Osteoblast (primary cell): ENCODE results near the gene QSOX1. TPM values are rescaled to one million over a fixed set of nuclear protein-coding genes. Genes with fewer than 3 reads are reported as not detected.

Experiments used
- DNase-seq: peaks from one replicate; pipeline ENCODE4 v3.0.0; 2011; ENCODE audit warnings: low spot score, mixed read lengths; ENCODE audit not compliant: insufficient read length; ENCODE audit errors: missing footprints
- H2AFZ ChIP-seq: 2 replicates; pipeline ENCODE4 v1.6.0; 2011; ENCODE audit warnings: mild to moderate bottlenecking, low read length
- H3K27ac ChIP-seq: 2 replicates; pipeline ENCODE4 v1.5.1; 2011; ENCODE audit warnings: mild to moderate bottlenecking, low read depth, low read length, moderate library complexity
- H3K27me3 ChIP-seq: 2 replicates; pipeline ENCODE4 v1.6.0; 2012; ENCODE audit warnings: mild to moderate bottlenecking, control low read depth, inconsistent platforms, low read length, moderate library complexity; ENCODE audit not compliant: insufficient read depth
- H3K36me3 ChIP-seq: 2 replicates; pipeline ENCODE4 v1.5.1; 2011; ENCODE audit warnings: mild to moderate bottlenecking, low read length, control low read depth, moderate library complexity; ENCODE audit not compliant: insufficient read depth
- H3K4me1 ChIP-seq: 2 replicates; pipeline ENCODE4 v1.5.1; 2011; ENCODE audit warnings: mild to moderate bottlenecking, low read length, control low read depth, moderate library complexity; ENCODE audit not compliant: insufficient read depth
- H3K4me2 ChIP-seq: 2 replicates; pipeline ENCODE4 v1.6.0; 2011; ENCODE audit warnings: mild to moderate bottlenecking, low read length; ENCODE audit not compliant: insufficient read depth
- H3K4me3 ChIP-seq: fragments of 200-600 bp; sonication (generic); 3 replicates; pipeline ENCODE4 v1.5.1; 2012; ENCODE audit warnings: mild to moderate bottlenecking, low read length, inconsistent platforms; ENCODE audit not compliant: insufficient read depth
- H3K79me2 ChIP-seq: 2 replicates; pipeline ENCODE4 v1.6.0; 2012; ENCODE audit warnings: mild to moderate bottlenecking, low read length, control low read depth, inconsistent platforms; ENCODE audit not compliant: insufficient read depth
- H3K9me3 ChIP-seq: 2 replicates; pipeline ENCODE4 v1.5.1; 2011; ENCODE audit warnings: low read depth, low read length, control low read depth
- H4K20me1 ChIP-seq: 2 replicates; pipeline ENCODE4 v1.6.0; 2012; ENCODE audit warnings: mild to moderate bottlenecking, low read length, control low read depth; ENCODE audit not compliant: insufficient read depth
- CTCF ChIP-seq: IDR thresholded peaks from 2 replicates; pipeline ENCODE4 v1.5.1; 2011; ENCODE audit warnings: mild to moderate bottlenecking, low read depth, low read length, moderate library complexity; ENCODE audit errors: extremely low read depth
- total RNA-seq: library from RNA; depleted of rRNA; stranded (reverse); fragments of >200 nt; gene quantifications from 2 replicates; pipeline ENCODE4 v1.2.3, GENCODE V29; 2012

QSOX1 gene
- total RNA-seq, 1 donor: 373 TPM

GRCh38 chr1:180215856-180216625, 61.4 kb downstream of the QSOX1 start:
- H3K27ac ChIP-seq: no peak overlapping the region
- peaks cover 10% of the 10 kb centered on the region for H3K27me3 ChIP-seq
- H3K9me3 ChIP-seq: no peaks in the 10 kb centered on the region
- DNase-seq: no peak
- H3K79me2 ChIP-seq: no peaks in the 10 kb centered on the region
- H2AFZ ChIP-seq: no peak overlapping the region
- no peaks in the 10 kb centered on the region for H3K36me3 ChIP-seq
- no peaks in the 10 kb centered on the region for H4K20me1 ChIP-seq
- H3K4me2 ChIP-seq: no peak overlapping the region
- H3K4me1 ChIP-seq: no peaks in the 10 kb centered on the region
- no peak overlapping the region for H3K4me3 ChIP-seq
- no peak for TF ChIP-seq CTCF

- H4K20me1 ChIP-seq: no peaks in the 10 kb centered on the region
- no peaks in the 10 kb centered on the region for H3K79me2 ChIP-seq
- no peak overlapping the region for H2AFZ ChIP-seq
- H3K4me3 ChIP-seq: no peak overlapping the region
- no peaks in the 10 kb centered on the region for H3K4me1 ChIP-seq
- H3K9me3 ChIP-seq: no peaks in the 10 kb centered on the region
- H3K4me2 ChIP-seq: no peak overlapping the region
- H3K36me3 ChIP-seq: no peaks in the 10 kb centered on the region
- DNase-seq: no peak
- H3K27ac ChIP-seq: no peak overlapping the region
- H3K27me3 ChIP-seq: peaks cover 11% of the 10 kb centered on the region
- TF ChIP-seq CTCF: no peak
Measured at GRCh38 chr1:180217006-180217405, 62.3 kb downstream of the QSOX1 start.

GRCh38 chr1:180218806-180219765, 64.4 kb downstream of the QSOX1 start:
- no peaks in the 10 kb centered on the region for H3K36me3 ChIP-seq
- no peaks in the 10 kb centered on the region for H4K20me1 ChIP-seq
- H3K27ac ChIP-seq: no peak overlapping the region
- H3K4me2 ChIP-seq: no peak overlapping the region
- no peaks in the 10 kb centered on the region for H3K4me1 ChIP-seq
- H3K4me3 ChIP-seq: no peak overlapping the region
- peaks cover 23% of the 10 kb centered on the region for H3K27me3 ChIP-seq
- no peaks in the 10 kb centered on the region for H3K79me2 ChIP-seq
- TF ChIP-seq CTCF: no peak
- DNase-seq: no peak
- H2AFZ ChIP-seq: no peak overlapping the region
- no peaks in the 10 kb centered on the region for H3K9me3 ChIP-seq

- Histone ChIP-seq H3K9me3 (no peaks in the 10 kb centered on the region), H3K4me3 (no peak overlapping the region), H3K4me2 (no peak overlapping the region), H2AFZ (no peak overlapping the region), H3K79me2 (no peaks in the 10 kb centered on the region), H3K27ac (no peak overlapping the region), H4K20me1 (no peaks in the 10 kb centered on the region), H3K36me3 (no peaks in the 10 kb centered on the region), H3K27me3 (peaks cover 30% of the 10 kb centered on the region), H3K4me1 (no peaks in the 10 kb centered on the region)
- TF ChIP-seq CTCF: no peak
- no peak for DNase-seq
Measured at GRCh38 chr1:180219776-180220175, 65.1 kb downstream of the QSOX1 start.
